ENCODE results near the gene LRRC4B. TPM values are rescaled to one million over a fixed set of nuclear protein-coding genes. Genes with fewer than 3 reads are reported as not detected.

LRRC4B gene
- polyA plus RNA-seq, 1 of the 3 experiments (the other 2 are of a cell fraction), result 6.9 TPM

DNA sequence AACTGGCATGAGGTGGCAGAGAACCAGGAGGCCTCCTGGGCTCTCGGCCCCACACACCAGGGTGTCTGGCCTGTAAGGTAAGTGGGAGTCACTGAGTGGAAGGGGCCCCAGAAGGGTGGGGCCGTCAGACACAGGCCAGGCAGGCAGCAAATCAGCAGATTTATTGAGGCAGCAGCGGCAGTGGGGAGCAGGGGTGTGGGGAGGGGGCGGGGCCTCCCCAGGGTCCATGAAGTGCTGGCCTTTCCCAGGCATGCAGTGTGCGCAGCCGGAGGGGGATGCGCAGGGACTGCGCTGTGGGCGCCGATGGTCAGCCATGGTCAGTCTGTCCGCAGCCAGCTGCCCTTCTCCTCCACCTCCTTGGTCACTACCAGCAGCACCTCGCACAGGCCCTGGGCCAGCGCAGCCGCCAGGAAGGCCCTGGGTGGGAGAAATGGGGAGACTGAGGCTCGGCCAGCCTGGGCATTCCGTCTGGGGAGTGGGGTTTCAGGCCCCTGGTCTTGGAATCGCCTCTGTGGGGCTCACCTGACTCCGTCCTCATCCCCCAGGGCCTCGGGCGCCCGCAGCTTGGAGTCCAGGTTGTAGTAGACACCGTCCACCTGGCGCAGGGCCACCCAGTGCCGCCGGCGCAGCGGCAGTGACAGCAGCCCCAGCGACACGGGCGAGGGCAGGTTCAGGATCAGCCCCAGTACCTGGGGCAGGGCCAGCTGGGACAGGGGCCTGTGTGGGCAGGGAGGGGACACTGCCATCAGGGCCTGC lies 62.2 kb downstream of the LRRC4B start (continued):
- no peak for TF ChIP-seq FOXJ3 (CRISPR knock-in tag; IDR thresholded peaks at IDR 0.05)
- TF ChIP-seq EP300 (IDR thresholded peaks at IDR 0.05; ENCODE audit: borderline replicate concordance in 1 of 2, low read depth in 1 of 2, low read length in 1 of 2), result no peak
- TF ChIP-seq SMC3 (IDR thresholded peaks at IDR 0.05; ENCODE audit: low read depth, low read length), result no peak
- TF ChIP-seq NFIC (IDR thresholded peaks at IDR 0.05; ENCODE audit: borderline replicate concordance), result no peak
- no peak for TF ChIP-seq MAX (IDR thresholded peaks at IDR 0.05; ENCODE audit: low read depth)

DNA sequence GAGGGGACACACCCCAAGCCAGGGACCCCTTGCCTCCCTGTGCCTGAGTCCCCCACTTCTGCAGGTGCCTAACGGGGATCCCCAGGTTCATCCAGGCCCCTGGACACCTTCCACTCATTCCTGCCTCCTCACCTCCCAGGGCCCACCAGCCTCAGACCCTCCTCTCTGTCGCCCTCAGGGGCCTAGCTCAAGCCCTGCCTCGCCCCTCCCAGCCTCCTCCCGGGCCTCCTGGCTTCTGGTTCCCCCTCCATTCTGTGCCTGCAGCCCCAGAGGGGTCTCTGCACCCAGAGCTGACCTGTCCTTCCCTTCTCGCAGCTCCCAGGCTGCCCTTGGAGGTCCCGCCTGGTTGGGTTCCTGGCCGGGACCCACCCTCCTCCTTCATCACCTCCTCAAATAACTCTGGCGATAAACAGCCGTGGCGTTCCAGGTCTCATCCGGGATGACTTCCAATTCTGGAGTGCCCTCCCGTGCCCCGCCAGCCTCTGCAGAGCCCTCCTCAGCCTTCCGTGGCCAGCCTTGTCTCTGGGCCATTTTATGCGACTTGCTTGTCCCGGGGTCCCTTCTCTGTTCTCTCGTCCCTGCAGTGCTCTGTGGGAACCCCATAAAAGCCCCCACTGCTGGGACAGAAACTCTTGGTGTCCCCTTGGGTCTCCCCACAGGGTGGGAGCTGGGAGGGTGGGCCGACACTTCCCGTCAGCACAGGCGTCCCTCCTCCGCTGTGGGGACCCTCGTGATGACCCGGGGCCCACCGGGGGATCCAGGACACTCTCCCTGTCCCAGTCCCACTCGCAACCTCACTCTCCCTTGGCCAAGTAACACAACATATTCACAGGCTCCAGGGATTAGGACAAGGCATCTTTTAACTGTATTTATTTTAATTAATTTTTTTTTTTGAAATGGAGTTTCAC lies 66.4 kb downstream of the LRRC4B start:
- H3K36me3 ChIP-seq (replicated peaks in 1 of 2; ENCODE audit: control insufficient read depth in 1 of 2, insufficient read depth in 2 of 2, low read length in 1 of 2), result no peaks in the 10 kb centered on the region
- TF ChIP-seq ELF1 (IDR thresholded peaks at IDR 0.05) (no peak), PBX3 (IDR thresholded peaks at IDR 0.05) (no peak), IRF3 (IDR thresholded peaks at IDR 0.05; ENCODE audit: low read depth, low read length) (no peak), GABPA (IDR thresholded peaks at IDR 0.05; ENCODE audit: low read depth) (no peak), EZH2phosphoT487 (IDR thresholded peaks at IDR 0.05; ENCODE audit: borderline replicate concordance, low read depth) (no peak), TCF12 (IDR thresholded peaks at IDR 0.05) (no peak), CHD2 (IDR thresholded peaks at IDR 0.05; ENCODE audit: low read length, partially characterized antibody) (no peak), RFX5 (IDR thresholded peaks at IDR 0.05; ENCODE audit: low read length) (no peak), NFIC (IDR thresholded peaks at IDR 0.05; ENCODE audit: borderline replicate concordance) (no peak), FOXM1 (IDR thresholded peaks at IDR 0.05; ENCODE audit: low read depth) (no peak), JUND (IDR thresholded peaks at IDR 0.05) (no peak), RAD21 (IDR thresholded peaks at IDR 0.05; ENCODE audit: low read length) (no peak), FOSL2 (IDR thresholded peaks at IDR 0.05; ENCODE audit: borderline replicate concordance, low read depth) (no peak), TEAD4 (IDR thresholded peaks at IDR 0.05; ENCODE audit: borderline replicate concordance, insufficient read depth) (no peak), SMC3 (IDR thresholded peaks at IDR 0.05; ENCODE audit: low read depth, low read length) (no peak), NRF1 (IDR thresholded peaks at IDR 0.05; ENCODE audit: low read depth, low read length) (no peak)
- TF ChIP-seq, protein P1, sequence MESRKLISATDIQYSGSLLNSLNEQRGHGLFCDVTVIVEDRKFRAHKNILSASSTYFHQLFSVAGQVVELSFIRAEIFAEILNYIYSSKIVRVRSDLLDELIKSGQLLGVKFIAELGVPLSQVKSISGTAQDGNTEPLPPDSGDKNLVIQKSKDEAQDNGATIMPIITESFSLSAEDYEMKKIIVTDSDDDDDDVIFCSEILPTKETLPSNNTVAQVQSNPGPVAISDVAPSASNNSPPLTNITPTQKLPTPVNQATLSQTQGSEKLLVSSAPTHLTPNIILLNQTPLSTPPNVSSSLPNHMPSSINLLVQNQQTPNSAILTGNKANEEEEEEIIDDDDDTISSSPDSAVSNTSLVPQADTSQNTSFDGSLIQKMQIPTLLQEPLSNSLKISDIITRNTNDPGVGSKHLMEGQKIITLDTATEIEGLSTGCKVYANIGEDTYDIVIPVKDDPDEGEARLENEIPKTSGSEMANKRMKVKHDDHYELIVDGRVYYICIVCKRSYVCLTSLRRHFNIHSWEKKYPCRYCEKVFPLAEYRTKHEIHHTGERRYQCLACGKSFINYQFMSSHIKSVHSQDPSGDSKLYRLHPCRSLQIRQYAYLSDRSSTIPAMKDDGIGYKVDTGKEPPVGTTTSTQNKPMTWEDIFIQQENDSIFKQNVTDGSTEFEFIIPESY (IDR thresholded peaks at IDR 0.05; ENCODE audit: borderline replicate concordance, low read depth), result no peak
- TF ChIP-seq, protein P2, sequence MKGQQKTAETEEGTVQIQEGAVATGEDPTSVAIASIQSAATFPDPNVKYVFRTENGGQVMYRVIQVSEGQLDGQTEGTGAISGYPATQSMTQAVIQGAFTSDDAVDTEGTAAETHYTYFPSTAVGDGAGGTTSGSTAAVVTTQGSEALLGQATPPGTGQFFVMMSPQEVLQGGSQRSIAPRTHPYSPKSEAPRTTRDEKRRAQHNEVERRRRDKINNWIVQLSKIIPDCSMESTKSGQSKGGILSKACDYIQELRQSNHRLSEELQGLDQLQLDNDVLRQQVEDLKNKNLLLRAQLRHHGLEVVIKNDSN (IDR thresholded peaks at IDR 0.05; ENCODE audit: borderline replicate concordance, low read depth), result no peak
- no peak for DNase-seq
- ChIA-PET CTCF (interaction anchor here (1.1 to 2.5 kb wide), 5 partner anchors 8 to 41 kb away, joined by 3 to 11 read pairs (median 8); partner anchors contain the start of gene JOSD2), POLR2A (interaction anchor here (1.4 kb wide), 1 partner anchor 9 kb away, joined by 9 read pairs; the partner anchor contains the start of gene JOSD2)
- no peaks in the 10 kb centered on the region for H3F3A ChIP-seq (replicated peaks; ENCODE audit: insufficient read depth)
- no peak overlapping the region for H3K4me2 ChIP-seq
- H3K9ac ChIP-seq, result no peak overlapping the region
- H4K20me1 ChIP-seq (ENCODE audit: insufficient read depth), result no peaks in the 10 kb centered on the region
- H2AFZ ChIP-seq (ENCODE audit: low read depth), result no peak overlapping the region
- H3K27me3 ChIP-seq (ENCODE audit: insufficient read depth), result no peaks in the 10 kb centered on the region
- H3K9me2 ChIP-seq, result no peaks in the 10 kb centered on the region
- H3K4me1 ChIP-seq (ENCODE audit: control insufficient read depth in 1 of 2, insufficient read depth in 2 of 2, low read depth in 1 of 2, low read length in 1 of 2), result peaks cover 0 to 7% of the 10 kb centered on the region in 2 experiments; a peak in 1 of 4 replicates
- H3K9me3 ChIP-seq, result no peaks in the 10 kb centered on the region
- WGBS (ENCODE audit: low lambda C conversion rate), result 88% methylated on average over 19 of the region's 25 CpGs
- H3K27ac ChIP-seq (ENCODE audit: low read depth in 2 of 2, low read length in 1 of 2), result no peak overlapping the region
- no peaks in the 10 kb centered on the region for H3K79me2 ChIP-seq (ENCODE audit: insufficient read depth)
- H3K4me3 ChIP-seq (ENCODE audit: low read depth in 2 of 2, low read length in 1 of 2), result no peak overlapping the region

All from SK-N-SH (cell line).